Thoracic aorta (tissue), 2 donors: ENCODE data around the gene EEPD1. TPM values are rescaled to one million over a fixed set of nuclear protein-coding genes. Genes with fewer than 3 reads are reported as not detected.

ENCODE experiments used
- ATAC-seq: fragments of 150-250 bp; one replicate; pipeline ENCODE4 v1.8.0; 2017; ENCODE audit warnings: low read depth; ENCODE audit not compliant: insufficient number of reproducible peaks, low FRiP score
- DNase-seq: peaks from one replicate; pipeline ENCODE4 v3.0.0-alpha.2; 2020; ENCODE audit warnings: low spot score
- H3K27ac ChIP-seq, 2 donors: fragments of 200-600 bp; sonication (generic); 1 replicate in 1 of 2; 2 replicates in 1 of 2; pipeline ENCODE4 v1.5.1; 2016; ENCODE audit warnings: mild to moderate bottlenecking in 2 of 2, moderate library complexity in 2 of 2
- H3K27me3 ChIP-seq: fragments of 200-600 bp; sonication (generic); replicated peaks from 2 replicates; pipeline ENCODE4 v1.6.0; 2016; ENCODE audit warnings: mild to moderate bottlenecking; ENCODE audit not compliant: insufficient read depth
- H3K36me3 ChIP-seq: fragments of 200-600 bp; sonication (generic); one replicate; pipeline ENCODE4 v1.5.1; 2016
- H3K4me1 ChIP-seq, 2 donors: fragments of 200-600 bp; sonication (generic); 1 replicate in 1 of 2; 2 replicates in 1 of 2; pipeline versions ENCODE4 v1.5.1 to v1.6.0; 2016; ENCODE audit warnings: low read depth in 2 of 2, mild to moderate bottlenecking in 1 of 2; ENCODE audit not compliant: control insufficient read depth in 1 of 2
- H3K4me3 ChIP-seq: fragments of 200-600 bp; sonication (generic); 2 replicates; pipeline ENCODE4 v1.5.1; 2016; ENCODE audit warnings: mild to moderate bottlenecking
- H3K9me3 ChIP-seq: fragments of 200-600 bp; sonication (generic); 2 replicates; pipeline ENCODE4 v1.5.1; 2016
- CTCF ChIP-seq: fragments of 200-600 bp; sonication (generic); IDR thresholded peaks from one replicate; pipeline ENCODE4 v1.5.1; 2019; ENCODE audit warnings: antibody characterized with exemption
- total RNA-seq, 2 donors: library from RNA; depleted of rRNA; stranded (reverse); fragments of >200 nt; gene quantifications; one replicate each; pipeline versions ENCODE4 v1.1.0 to v1.2.3, GENCODE V29; 2016

The EEPD1 gene
- total RNA-seq, 2 donors from 2014 or later = 14.6 to 17.4 TPM

- H3K27me3 ChIP-seq = no peaks in the 10 kb centered on the region
- no peaks in the 10 kb centered on the region for H3K4me1 ChIP-seq
- no peak overlapping the region for H3K27ac ChIP-seq
- H3K9me3 ChIP-seq = no peaks in the 10 kb centered on the region
- H3K4me3 ChIP-seq = no peak overlapping the region
- no peak for TF ChIP-seq CTCF
- ATAC-seq (no peak), DNase-seq (no peak)
- H3K36me3 ChIP-seq = no peaks in the 10 kb centered on the region
Measured at GRCh38 chr7:36138209-36138608, 14.8 kb upstream of the EEPD1 start.

DNA sequence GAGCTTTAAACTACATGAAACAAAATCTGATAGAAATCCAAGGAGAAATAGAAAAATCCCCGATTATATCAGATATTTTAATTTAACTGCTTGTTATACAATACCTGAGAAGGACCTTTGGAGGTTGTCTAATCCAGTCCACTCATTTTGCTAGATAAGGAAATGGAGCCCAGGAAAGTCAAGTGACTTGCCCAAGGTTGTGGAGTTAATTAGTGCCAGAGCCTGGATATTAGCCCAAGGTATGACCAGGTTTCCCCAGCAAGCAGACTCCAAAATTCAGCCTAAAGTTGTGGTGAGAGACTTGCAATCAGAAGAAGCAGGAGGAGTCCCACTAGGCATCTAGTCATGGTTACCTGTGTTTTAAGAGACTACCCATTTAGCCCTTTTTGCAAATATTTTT lies 11.7 kb upstream of the EEPD1 start:
- Histone ChIP-seq H3K4me1 (no peaks in the 10 kb centered on the region), H3K27me3 (no peaks in the 10 kb centered on the region), H3K36me3 (no peaks in the 10 kb centered on the region), H3K27ac (no peak overlapping the region), H3K9me3 (no peaks in the 10 kb centered on the region), H3K4me3 (no peak overlapping the region)
- TF ChIP-seq CTCF = no peak
- ATAC-seq = no peak
- no peak for DNase-seq

GRCh38 chr7:36141850-36142249 lies 11.2 kb upstream of the EEPD1 start:
- no peak overlapping the region for H3K4me3 ChIP-seq
- TF ChIP-seq CTCF = no peak

DNA sequence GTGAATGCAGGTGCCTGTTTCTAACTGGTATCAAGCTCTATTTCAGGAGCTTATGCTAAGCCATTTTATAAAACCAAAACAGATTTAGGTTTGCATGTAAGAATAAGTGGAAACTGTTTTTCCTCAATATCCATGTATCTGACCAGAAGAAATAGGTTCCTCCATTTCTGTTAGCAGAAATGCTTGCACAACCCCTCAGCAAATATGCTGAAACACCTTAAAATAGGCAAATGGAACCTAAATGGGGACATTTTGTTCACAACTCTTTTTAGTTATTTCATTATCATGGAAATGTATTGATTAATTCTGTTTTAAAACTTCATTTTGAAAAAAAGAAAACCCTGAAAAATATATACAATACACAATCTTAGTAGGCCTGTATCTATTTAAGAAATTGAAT lies 8.9 kb upstream of the EEPD1 start:
- DNase-seq (no peak), ATAC-seq (no peak)
- no peak overlapping the region for H3K27ac ChIP-seq
- H3K9me3 ChIP-seq = peaks cover 5% of the 10 kb centered on the region
- H3K4me1 ChIP-seq = no peaks in the 10 kb centered on the region
- no peaks in the 10 kb centered on the region for H3K27me3 ChIP-seq
- no peak for TF ChIP-seq CTCF
- H3K36me3 ChIP-seq = no peaks in the 10 kb centered on the region
- no peak overlapping the region for H3K4me3 ChIP-seq

More at GRCh38 chr7:36141850-36142249, 11.2 kb upstream of the EEPD1 start:
- Histone ChIP-seq H3K9me3 (no peaks in the 10 kb centered on the region), H3K4me1 (no peaks in the 10 kb centered on the region), H3K36me3 (no peaks in the 10 kb centered on the region), H3K27ac (no peak overlapping the region), H3K27me3 (no peaks in the 10 kb centered on the region)
- ATAC-seq (no peak), DNase-seq (no peak)

GRCh38 chr7:36145686-36146085 lies 7.4 kb upstream of the EEPD1 start:
- Histone ChIP-seq H3K4me3 (no peak overlapping the region), H3K36me3 (no peaks in the 10 kb centered on the region), H3K27me3 (no peaks in the 10 kb centered on the region), H3K9me3 (peaks cover 5% of the 10 kb centered on the region), H3K4me1 (no peaks in the 10 kb centered on the region), H3K27ac (no peak overlapping the region)
- ATAC-seq = no peak
- DNase-seq = no peak
- no peak for TF ChIP-seq CTCF
